GM18505 (cell line): ENCODE measurements around the gene C22orf23.

Experiments used
- ATAC-seq: cut with Tn5 transposase; IDR thresholded peaks from one replicate; pipeline ENCODE4 v1.9.1; 2021; ENCODE audit not compliant: unreplicated experiment
- POLR2A ChIP-seq: IDR thresholded peaks from 4 replicates; pipeline ENCODE4 v1.6.1; 2011; ENCODE audit warnings: borderline replicate concordance; ENCODE audit not compliant: insufficient read depth, insufficient read length; ENCODE audit errors: extremely low read depth

The C22orf23 gene

GRCh38 chr22:37917874-37918548, 35.4 kb downstream of the C22orf23 start:
- TF ChIP-seq POLR2A: no peak
- ATAC-seq: no peak

GRCh38 chr22:37916311-37916710, 37.1 kb downstream of the C22orf23 start:
- no peak for ATAC-seq

GRCh38 chr22:37913233-37913721, 40.1 kb downstream of the C22orf23 start:
- no peak for ATAC-seq
- no peak for TF ChIP-seq POLR2A

More at GRCh38 chr22:37916311-37916710, 37.1 kb downstream of the C22orf23 start:
- TF ChIP-seq POLR2A: no peak

DNA sequence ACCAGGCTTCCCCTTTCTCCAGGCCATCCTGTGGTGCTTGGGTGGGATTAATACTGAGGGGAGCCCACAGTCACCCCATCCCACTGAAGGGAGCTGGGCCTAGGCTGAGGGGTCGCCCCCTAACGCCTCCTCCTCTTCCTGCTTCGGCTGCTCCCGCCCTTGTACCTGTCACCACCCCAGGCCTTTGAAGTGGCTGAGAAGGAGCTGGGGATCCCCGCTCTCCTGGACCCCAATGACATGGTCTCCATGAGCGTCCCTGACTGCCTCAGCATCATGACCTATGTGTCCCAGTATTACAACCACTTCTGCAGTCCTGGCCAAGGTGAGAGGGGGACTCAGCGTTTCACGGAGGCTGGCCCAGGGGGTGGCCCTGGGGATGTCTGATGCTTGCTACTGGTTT, 41.2 kb downstream of the C22orf23 start:
- no peak for ATAC-seq
- no peak for TF ChIP-seq POLR2A

- ATAC-seq: no peak
- no peak for TF ChIP-seq POLR2A
Measured at GRCh38 chr22:37911697-37912096, 41.7 kb downstream of the C22orf23 start.

DNA sequence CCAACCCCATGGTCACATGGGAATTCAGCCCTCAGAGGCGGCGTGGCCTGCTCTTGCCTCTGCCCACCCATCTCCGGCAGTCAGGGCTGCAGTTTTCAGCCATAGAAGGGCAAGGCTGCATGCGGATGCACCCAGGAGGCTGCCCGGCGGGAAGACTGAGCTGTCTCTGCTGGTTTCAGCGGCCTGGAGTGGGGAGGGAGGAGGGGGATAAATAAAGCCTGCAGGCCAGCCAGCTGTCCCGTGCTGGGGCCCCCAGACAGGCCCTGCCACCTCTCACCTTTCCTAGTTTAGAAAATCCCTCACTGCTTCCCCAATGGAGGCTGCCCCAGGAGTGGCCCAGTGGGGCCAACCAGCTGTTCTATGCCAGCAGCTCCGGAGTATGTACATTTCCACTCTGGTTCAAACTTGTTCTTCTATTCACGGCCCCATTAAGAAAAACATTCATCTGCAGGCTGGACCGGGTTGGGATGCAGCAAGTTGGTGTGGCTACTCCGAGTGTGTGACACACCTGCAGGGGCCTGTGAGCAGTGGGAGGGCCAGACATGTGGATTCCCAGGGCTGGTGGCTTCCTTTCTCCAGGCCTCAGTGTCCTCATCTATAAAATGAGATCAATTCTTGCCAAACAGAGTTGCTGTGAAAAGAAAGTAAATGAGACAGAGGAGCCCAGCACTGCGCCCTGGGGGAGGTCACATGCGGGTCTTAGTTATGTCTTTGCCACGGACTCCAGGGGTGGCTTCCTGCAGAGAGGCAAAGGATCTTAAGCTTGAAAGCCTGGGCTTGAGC, 42.3 kb downstream of the C22orf23 start:
- ATAC-seq: no peak
- TF ChIP-seq POLR2A: no peak

- ATAC-seq: no peak
- TF ChIP-seq POLR2A: no peak
Measured at GRCh38 chr22:37909766-37910165, 43.6 kb downstream of the C22orf23 start.

- TF ChIP-seq POLR2A: no peak
- ATAC-seq: no peak
Measured at GRCh38 chr22:37907036-37907954, 46.1 kb downstream of the C22orf23 start.

GRCh38 chr22:37906364-37907008, 46.9 kb downstream of the C22orf23 start:
- ATAC-seq: peak; percentile 25
- TF ChIP-seq POLR2A: peak; percentile 59

GRCh38 chr22:37905534-37906363, 47.7 kb downstream of the C22orf23 start, which contains the start of gene MICALL1:
TSS of gene MICALL1 (plus strand) at chr22:37906297. CDS start at chr22:37906423, 126 bp downstream.
- ATAC-seq: peak; percentile 83
- TF ChIP-seq POLR2A: no peak

- no peak for ATAC-seq
- TF ChIP-seq POLR2A: no peak
Measured at GRCh38 chr22:37904572-37905533, 48.5 kb downstream of the C22orf23 start.
